HG03139 (cell line): Measurements from ENCODE around the gene CABLES2.

Source experiments
- ATAC-seq: cut with Tn5 transposase; IDR thresholded peaks from one replicate; pipeline ENCODE4 v1.9.1; 2021; ENCODE audit not compliant: unreplicated experiment

CABLES2 gene

GRCh38 chr20:62350629-62351422, 56.3 kb downstream of the CABLES2 start:
- no peak for ATAC-seq

GRCh38 chr20:62350098-62350628, 56.9 kb downstream of the CABLES2 start:
- no peak for ATAC-seq

- ATAC-seq = no peak
Observed at GRCh38 chr20:62349556-62350097, 57.5 kb downstream of the CABLES2 start.

GRCh38 chr20:62348604-62349003, 58.5 kb downstream of the CABLES2 start:
- ATAC-seq = no peak

GRCh38 chr20:62347445-62347844, 59.6 kb downstream of the CABLES2 start:
- ATAC-seq = no peak

- no peak for ATAC-seq
Observed at GRCh38 chr20:62347151-62347404, 60.0 kb downstream of the CABLES2 start.

- no peak for ATAC-seq
Observed at GRCh38 chr20:62346398-62347150, 60.5 kb downstream of the CABLES2 start.

GRCh38 chr20:62345681-62346370, 61.3 kb downstream of the CABLES2 start:
- ATAC-seq = no peak

GRCh38 chr20:62344782-62345181, 62.3 kb downstream of the CABLES2 start:
- no peak for ATAC-seq

- no peak for ATAC-seq
Observed at GRCh38 chr20:62344092-62344491, 63.0 kb downstream of the CABLES2 start.

GRCh38 chr20:62342910-62343309, 64.2 kb downstream of the CABLES2 start:
- ATAC-seq = no peak

- peak; percentile 64 for ATAC-seq
Observed at GRCh38 chr20:62339647-62340062, 67.4 kb downstream of the CABLES2 start.
